GM21515 (cell line): Measurements from ENCODE around the gene PLEKHN1.
"Not testable (repeated sequence)": the region's sequence is repeated elsewhere in the genome, so short reads cannot be mapped to it uniquely, and the experiment has no call there.

ENCODE experiments used
- ATAC-seq: cut with Tn5 transposase; IDR thresholded peaks from one replicate; pipeline ENCODE4 v1.9.1; 2021; ENCODE audit not compliant: unreplicated experiment

The PLEKHN1 gene

DNA sequence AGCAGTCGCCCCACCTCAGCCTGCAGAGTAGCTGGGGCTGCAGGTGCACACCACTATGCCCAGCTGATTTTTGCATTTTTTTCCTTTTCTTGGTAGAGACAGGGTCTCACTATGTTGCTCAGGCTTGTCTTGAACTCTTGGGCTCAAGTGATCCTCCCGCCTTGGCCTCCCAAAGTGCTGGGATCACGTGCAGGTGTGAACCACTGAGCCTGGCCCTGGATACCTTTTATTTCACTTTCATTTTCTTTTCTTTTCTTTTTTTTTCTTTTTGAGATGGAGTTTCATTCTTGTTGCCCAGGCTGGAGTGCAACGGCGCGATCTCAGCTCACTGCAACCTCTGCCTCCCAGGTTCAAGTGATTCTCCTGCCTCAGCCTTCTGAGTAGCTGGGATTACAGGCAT, 25.0 kb downstream of the PLEKHN1 start:
- not testable (repeated sequence) for ATAC-seq

DNA sequence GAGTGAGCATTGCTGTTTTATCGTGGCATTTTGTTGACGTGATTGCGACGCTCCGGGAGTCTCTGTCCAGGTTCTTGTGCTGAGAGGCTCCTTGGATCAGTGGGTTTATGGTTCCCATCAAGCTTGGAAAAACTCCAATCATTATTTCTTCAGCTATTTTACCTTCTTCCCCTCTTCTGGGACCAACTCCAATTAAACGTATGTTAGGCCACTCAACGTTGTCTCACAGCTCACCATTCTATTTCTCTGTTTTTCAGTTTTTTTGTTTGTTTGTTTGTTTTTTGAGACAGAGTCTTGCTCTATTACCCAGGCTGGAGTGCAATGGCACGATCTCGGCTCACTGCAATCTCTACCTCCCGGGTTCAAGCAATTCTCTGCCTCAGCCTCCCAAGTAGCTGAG, 25.6 kb downstream of the PLEKHN1 start:
- no peak for ATAC-seq

DNA sequence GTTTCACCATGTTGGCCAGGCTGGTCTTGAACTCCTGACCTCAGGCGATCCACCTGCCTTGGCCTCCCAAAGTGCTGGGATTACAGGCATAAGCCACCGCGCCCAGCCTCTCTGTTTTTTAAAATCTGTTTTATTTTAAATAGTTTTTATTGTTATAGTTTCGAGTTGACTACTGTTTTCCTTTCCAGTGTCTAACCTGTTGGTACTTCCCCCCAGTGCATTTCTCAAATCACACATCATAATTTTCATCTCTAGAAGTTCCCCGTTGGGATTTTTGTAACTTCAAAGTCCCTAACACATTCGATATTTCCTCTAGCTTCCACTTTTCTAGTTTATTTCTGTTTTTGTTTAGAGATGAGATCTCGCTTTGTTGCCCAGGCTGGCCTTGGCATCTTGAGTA, 26.1 kb downstream of the PLEKHN1 start:
- no peak for ATAC-seq

DNA sequence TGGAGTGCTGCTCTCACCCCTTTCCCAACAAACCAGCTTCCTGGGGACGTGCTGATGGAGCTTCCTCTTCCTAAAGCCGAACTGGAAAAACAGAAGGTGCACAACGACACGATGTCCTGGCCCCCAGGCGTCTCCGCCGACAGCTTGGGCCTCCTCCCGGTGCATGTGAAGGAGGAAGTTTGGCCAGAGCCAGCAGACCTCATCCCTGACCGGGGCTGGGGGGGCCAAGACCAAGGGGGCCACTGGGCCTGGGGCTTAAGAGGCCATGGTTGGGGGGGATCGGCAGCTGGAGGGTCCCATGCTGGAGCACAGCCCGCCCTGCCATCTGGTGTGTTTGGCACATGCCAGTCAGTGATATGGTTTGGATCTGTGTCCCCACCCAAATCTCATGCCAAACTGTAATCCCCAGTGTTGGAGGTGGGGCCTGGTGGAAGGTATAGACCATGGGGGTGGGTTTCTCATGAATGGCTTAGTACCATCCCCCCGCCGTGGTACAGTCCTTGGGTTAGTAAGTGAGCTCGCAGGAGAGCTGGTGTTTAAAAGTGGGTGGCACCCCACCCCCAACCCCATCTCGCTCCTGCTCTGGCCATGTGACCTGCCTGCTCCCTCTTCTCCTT, 27.2 kb downstream of the PLEKHN1 start:
- no peak for ATAC-seq

DNA sequence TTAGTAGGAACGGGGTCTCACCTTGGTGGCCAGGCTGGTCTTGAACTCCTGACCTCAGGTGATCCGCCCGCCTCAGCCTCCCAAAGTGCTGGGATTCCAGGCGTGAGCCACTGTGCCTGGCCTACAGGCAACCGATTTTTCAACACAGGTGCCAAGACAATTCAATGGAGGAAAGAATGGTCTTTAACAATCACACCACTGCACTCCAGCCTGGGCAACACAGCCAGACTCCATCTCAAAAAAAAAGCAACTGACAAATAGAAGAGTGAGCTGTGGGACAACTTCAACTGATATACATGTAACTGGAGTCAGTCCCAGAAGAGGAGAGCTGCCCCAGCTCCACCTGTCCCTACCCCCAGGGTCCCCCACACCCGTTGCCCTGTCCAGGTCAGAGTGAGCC, 28.3 kb downstream of the PLEKHN1 start:
- ATAC-seq = not testable (repeated sequence)

DNA sequence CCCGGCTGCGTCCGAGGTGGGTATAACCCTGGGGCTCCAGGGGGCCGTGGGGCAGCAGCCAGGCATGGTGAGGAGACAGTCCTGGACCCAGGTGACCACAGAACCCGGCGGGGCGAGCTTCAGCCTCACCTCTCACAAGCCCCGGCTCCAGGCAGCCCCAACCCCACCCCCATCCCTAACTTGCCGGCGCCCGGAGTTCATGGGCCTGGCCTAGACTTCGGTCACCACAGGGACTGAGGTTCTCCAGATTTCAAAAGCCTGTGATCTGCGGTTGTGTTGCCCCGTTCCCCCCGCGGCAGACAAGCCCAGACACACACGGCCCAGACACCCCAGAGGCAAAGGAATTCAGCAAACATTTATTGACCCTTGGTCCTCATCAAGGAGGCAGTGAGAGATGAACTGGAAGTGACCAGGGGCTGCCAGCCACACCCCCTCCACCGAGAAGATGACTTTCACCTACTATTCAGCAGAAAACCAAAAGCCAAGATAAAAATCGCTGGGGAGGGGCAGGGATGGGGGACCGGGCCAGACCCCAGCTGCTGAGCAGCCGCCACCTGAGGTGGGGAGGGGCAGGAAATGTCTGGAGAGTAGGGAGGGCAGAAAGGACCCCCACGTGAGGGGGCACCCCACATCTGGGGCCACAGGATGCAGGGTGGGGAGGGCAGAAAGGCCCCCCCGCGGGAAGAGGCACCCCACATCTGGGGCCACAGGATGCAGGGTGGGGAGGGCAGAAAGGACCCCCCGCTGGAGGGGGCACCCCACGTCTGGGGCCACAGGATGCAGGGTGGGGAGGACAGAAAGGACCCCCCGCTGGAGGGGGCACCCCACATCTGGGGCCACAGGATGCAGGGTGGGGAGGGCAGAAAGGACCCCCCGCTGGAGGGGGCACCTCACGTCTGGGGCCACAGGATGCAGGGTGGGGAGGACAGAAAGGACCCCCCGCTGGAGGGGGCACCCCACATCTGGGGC, 29.7 kb downstream of the PLEKHN1 start:
- no peak for ATAC-seq

DNA sequence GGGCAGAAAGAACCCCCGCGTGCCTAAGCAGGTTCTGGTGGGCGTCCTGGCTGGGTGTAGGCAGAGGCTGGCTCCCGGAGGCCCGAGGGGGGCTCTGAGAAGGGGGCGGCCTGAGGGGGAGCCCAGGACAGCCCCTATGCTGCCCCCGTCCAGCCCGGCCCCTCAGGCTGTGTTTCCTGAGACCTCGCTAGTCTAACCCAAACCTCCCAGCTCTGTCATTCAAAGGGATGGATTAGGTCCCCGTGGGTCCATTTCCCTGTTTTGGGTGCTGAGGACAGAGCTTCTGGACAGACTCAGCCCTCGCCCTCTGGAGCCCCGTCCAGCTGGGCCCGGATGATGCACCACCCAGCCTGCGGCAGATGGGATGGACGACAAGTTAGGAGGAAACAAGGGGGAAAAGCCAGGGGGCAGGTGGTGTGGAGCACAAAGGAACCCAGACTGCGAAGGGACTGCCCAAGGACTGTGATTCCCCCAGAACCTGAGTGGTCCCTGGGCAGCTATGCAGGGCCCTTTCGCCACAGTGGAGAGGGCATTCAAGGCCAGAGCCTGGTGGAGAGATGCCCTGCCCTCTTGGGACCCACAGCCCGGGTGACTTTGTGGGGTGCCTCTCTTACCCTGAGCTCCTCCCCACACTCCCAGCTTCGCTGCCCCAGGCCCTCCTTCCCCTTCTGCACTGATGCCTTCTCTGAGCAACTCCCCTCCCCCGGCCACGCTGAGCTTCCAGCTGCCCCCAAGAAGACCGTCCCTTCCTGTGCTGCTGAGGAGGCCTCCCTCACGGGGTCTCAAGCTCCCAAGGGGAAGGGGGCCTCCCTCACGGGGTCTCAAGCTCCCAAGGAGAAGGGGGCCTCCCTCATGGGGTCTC, 30.8 kb downstream of the PLEKHN1 start:
- no peak for ATAC-seq

DNA sequence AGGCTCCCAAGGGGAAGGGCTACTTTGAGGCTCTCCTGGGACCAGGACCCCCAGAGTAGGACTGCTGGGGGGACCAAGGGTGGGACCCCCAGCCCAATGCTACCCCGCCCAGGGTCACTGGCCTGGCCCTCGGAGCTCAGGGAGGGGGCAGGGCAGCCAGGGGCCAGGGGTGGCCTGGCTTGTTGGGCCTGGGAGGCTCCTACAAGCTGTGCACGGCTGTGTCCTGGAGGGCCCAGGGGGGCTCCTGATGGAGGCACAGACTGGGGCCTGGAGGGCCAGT, 31.4 kb downstream of the PLEKHN1 start:
- no peak for ATAC-seq

DNA sequence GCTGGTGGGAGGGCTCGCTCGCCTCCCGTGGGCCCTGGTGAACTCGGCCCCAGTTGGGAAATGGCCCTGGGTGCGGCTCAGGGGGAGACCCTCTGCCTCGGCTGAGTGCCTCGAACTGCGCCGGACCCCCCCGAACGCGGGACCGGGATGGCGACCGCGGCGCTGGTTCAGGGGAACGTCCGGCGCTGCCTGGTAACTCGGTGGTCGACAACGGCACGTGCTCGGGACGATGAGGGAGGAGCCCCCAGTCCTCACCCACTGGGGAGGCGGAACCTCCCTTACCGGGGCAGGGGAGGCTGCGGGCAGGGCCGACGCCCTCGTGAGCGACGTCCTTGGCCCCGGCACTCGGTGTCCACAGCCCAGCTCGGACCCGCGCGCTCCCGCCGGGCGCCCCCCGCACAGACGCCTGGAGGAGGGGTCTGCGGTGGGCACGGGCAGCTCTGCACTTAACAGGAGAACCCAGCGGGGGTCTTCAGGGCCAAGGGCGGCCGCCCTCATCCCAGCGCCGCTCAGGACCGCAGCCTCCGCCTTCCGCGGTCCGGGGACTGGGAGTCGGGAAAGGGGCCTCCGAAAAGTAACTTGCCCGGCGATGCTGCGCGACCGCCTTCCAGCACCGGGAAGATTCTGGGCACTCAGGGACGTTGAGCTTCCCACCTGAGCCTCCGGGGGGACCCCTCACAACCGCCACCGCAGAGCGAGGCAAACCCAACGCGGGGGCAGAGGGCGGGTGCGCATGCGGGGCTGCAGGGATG, 31.9 kb downstream of the PLEKHN1 start:
- ATAC-seq = no peak

DNA sequence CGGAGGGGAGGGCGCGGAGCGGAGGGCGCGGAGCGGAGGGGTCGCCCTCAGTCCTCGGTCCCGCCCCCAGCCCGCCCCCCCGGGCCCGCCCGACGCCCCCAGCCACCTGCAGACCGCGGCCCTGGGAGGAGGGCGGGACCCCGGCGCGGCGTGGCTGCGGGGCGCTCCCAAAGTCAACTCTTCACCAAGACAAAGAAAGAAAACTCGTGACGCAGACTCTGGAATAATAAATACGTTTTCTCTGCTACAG, 32.4 kb downstream of the PLEKHN1 start:
- no peak for ATAC-seq

DNA sequence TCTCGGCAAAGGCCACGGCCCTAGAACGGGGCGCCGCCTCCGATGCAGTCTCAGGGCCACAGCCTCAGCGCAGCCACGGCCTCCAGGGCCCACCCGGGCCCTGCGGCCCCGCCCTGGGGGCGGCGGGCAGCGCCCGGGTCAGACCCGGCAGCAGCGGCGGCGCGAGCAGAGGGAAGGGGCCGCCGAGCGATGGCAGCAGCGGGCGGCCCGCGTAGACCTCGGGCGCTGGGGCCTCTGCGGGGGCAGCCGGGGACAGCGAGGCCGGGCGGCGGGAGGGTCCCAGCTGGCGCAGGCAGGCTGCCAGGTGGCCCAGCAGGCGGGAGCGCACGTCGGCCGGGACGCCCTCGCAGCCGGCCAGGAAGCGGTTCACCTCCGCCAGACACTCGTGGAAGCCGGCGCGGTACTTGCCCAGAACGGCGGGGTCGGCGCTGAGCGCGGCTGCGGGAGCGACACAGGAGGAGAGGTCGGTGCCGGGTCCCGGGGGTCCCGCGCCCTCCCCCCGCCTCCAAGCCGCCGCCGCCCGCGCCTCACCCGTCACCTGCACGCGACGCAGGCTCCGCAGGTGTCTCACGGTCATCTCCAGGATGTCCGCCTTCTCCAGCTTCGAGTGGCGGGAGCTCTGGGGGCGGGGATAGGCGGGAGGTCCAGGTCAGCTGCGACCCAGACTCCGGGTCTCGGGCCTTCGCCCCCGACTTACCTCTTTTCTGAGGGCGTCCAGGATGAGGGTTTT, 32.9 kb downstream of the PLEKHN1 start:
- no peak for ATAC-seq

DNA sequence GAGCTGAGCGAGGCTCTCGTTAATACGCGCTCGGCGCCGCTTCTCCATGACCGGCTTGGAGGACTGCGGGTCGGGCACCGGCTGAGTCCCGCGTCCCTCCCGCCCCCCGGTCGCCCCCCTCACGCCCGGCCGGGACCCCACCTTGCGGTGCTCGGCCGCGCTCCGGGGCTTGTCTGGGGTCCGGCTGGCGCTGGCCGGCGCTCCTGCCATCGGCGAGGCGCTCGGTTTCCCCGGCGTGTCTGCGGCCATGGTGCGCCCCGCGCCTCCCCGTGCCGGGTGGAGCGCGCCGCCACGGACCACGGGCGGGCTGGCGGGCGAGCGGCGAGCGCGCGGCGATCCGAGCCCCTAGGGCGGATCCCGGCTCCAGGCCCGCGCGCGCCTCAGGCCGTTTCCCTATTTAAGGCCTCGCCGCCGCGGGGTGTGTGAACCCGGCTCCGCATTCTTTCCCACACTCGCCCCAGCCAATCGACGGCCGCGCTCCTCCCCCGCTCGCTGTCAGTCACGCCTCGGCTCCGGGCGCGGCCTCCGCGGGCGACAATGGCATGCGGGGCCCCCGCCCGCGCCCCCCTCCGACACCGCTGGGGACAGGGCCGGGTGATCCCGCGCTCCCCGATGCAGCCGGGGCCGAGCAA, 33.6 kb downstream of the PLEKHN1 start, which contains the start of gene HES4:
TSS of gene HES4 (minus strand) at position 373 of the 632 bp plus-strand sequence. CDS start at position 249, 124 bp downstream.
- ATAC-seq = no peak

DNA sequence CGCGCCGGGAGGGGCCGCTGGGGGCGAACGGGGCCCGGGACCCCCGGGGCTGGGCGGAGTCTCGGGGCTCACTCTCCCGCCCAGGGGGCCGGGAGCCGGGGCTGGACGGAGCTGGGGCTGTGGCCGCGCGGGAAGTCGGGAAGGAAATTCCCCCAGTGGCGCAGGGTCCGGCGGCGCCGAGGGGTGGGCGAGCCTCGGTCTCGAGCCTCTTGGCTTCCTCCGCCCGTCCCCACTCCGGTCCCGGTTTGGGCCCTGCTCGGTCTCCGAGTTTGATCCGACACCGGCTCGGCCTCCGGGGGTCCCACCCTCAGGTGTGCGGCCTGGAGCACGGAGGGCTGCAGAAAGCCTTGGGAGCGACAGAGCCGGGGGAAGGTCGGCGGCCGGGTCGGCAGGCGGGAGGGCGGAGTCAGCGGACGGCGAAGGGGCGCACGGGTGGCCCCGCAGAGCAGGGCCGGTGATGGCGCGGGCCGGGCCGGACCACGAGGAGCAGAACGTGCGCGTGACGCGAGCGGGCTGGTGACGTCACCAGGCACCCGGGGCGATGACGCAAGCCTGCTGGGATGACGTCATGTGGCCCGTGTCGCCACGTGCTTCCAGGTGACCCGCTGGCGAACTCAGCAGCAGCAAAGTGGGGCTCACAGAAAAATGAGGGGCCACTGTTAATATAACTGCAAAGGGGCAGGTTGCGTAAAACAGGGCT, 34.2 kb downstream of the PLEKHN1 start:
- ATAC-seq = no peak

DNA sequence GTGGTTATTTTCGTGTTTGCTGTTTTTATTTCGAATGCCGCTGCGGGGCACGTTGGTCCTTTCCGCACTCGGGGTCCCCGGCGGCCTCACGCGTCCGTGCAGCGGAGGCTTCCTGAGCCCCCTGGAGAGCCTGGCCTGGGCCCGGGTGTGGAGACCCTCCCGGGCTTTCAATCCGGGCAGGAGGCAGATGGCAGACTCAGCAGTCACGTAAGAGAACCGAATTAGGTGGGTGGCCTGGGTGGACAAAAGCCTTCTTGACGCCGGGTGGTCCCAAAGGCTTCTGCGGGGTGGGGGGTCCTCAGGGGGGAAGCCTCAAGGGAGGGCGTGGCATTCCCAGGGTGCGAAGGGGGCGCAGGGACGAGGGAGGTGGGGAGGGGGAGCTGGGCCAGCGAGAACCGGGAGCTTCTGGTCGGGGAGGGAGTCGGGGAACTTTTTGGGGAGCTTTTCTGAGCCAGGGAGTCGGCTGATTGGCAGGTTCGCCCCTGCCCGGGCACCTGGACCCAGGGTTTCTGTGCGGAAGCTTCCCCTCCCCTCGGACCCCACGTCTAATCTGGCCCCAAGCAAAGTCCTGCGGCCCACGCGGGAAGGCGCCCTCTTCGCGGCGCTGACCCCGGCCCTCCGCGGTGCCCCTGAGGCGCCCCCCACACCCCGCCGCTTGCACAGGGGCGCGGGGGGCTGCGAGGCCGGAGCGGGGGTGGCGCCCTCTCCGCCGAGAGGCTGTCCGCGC, 34.9 kb downstream of the PLEKHN1 start:
- no peak for ATAC-seq

DNA sequence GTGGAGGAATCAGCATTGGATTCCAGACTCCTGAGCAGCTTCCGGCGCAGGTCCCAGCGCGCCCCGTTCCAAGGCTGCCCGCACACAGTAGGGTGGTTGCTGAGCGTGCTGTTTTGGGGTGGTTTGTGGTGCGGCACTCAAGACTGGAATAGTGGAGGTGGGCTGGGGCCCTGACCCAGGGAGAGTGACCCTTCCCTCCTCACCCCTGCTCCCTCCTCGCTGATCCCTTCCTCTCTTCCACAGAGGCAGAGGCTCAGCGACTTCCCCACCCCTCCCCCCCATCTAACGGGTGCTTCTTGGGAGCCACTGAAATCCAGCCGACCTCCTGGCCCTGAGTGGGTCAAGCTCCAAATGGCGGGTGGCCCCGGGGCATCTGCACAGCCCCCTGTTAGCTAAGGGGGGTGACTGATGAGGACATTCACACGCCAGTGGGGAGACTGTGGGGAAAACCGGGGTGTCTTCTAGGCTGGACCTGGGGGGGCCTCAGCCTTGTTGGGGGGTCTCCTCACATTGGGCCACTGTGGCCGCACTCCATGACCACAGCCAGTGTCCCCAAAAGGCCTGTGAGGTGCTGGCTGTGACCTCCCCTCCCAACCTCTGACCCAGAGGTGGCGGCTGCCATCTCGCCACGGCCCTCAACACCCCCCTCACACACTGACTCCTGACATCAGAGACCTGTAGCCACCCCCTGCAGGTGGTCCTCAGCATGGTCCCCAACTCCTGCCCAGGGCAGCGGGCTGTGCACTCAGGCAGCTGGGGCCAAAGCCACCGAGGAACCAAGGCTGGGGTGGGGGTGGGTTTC, 37.5 kb downstream of the PLEKHN1 start:
- ATAC-seq = no peak

DNA sequence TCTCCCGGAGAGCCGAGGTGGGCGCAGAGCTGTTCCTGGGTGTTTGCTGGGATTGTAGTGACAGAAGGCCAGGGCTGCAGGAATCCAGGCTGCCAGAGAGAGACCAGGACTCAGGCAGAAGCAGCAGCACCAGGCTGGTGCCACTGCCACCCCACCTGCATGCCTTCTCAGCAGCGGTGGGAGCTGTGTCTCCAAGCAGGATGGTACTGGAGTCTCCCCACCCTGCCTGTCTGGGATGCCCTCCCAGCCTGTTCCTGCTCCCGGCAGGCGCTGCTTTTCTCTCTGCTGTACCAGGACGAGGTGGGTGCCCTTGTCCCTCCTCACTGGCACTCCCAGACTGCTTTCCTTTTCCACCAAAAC, 38.1 kb downstream of the PLEKHN1 start:
- no peak for ATAC-seq

DNA sequence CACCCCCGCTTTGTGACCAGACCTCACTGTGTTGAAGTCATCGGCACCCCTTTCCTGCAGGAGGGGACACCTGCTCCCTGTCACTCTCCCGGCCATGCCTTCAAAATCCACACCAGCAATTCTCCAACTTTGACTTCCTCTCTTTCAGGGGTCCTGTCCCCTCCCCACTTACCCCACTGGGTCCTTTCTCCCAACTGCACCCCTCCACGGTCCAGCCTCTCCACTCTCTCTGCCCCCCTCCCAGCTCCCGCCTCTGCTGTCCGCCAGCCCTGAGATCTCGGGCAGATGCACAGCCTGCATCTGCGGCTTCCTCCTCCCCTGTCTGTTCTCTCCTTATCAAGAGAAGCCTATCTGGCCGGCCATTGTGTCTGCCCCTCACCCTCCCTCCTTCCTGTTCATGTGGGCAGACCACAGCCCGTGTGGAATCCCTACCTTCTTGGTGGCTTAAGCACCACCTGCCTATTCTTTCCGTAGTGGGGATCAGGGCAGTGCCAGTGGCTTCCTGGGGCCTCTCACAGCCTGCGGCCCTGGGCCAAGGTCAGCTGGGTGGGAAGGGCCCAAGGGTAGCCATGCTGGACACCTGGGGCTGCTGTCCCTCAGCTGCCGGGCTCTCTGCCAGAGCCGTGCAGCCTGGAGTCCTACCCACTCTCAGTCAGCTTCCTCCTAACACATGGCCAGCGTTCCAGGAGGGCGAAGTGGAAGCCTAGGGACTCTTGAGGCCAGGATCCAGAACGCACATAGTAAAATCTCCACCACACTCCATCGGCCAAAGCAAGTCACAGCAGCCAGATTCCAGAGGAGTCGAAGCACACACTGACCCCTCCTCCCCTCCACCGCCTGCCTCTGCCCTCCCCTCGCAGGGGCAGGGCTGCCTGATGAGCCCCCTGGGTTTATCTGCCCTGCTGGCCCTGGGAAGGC, 38.8 kb downstream of the PLEKHN1 start:
- no peak for ATAC-seq
